Measurements from ENCODE around the gene SAMD4B.
A peak's percentile ranks its signal among the peaks of the same experiment; 100 is the strongest.

The SAMD4B gene

GRCh38 chr19:39321117-39321831, 20.9 kb upstream of the SAMD4B start:
- no peak overlapping the region for H3K27ac ChIP-seq
- TF ChIP-seq ZFX (IDR thresholded peaks at IDR 0.05; ENCODE audit: borderline replicate concordance) = no peak

DNA sequence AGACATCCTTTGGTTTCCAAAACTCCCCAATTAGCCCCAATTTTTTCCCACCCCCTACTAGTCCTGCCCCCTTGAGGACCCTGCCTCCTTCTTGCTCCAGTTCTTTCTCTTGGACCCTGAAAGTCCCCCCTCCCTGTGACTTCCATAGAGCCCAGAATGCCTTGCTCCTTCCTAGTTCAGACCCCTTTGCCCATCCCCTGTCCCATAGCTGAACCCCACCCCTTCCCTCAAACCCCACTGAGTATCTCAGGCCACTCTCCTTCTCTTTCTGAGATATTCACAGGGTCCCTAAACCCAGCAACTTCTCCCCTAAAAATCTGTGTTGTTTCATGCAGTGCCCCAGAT, 20.4 kb upstream of the SAMD4B start:
- no peak for TF ChIP-seq ZFX (IDR thresholded peaks at IDR 0.05; ENCODE audit: borderline replicate concordance)
- TF ChIP-seq, protein P1, sequence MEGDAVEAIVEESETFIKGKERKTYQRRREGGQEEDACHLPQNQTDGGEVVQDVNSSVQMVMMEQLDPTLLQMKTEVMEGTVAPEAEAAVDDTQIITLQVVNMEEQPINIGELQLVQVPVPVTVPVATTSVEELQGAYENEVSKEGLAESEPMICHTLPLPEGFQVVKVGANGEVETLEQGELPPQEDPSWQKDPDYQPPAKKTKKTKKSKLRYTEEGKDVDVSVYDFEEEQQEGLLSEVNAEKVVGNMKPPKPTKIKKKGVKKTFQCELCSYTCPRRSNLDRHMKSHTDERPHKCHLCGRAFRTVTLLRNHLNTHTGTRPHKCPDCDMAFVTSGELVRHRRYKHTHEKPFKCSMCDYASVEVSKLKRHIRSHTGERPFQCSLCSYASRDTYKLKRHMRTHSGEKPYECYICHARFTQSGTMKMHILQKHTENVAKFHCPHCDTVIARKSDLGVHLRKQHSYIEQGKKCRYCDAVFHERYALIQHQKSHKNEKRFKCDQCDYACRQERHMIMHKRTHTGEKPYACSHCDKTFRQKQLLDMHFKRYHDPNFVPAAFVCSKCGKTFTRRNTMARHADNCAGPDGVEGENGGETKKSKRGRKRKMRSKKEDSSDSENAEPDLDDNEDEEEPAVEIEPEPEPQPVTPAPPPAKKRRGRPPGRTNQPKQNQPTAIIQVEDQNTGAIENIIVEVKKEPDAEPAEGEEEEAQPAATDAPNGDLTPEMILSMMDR (IDR thresholded peaks at IDR 0.05) = no peak
- H3K27ac ChIP-seq = no peak overlapping the region

- no peak for TF ChIP-seq ZFX (IDR thresholded peaks at IDR 0.05; ENCODE audit: borderline replicate concordance)
- TF ChIP-seq, protein P1 (IDR thresholded peaks at IDR 0.05) = no peak
- no peak overlapping the region for H3K27ac ChIP-seq
These were observed 17.9 kb upstream of the SAMD4B start for GRCh38 chr19:39324242-39324842.

DNA sequence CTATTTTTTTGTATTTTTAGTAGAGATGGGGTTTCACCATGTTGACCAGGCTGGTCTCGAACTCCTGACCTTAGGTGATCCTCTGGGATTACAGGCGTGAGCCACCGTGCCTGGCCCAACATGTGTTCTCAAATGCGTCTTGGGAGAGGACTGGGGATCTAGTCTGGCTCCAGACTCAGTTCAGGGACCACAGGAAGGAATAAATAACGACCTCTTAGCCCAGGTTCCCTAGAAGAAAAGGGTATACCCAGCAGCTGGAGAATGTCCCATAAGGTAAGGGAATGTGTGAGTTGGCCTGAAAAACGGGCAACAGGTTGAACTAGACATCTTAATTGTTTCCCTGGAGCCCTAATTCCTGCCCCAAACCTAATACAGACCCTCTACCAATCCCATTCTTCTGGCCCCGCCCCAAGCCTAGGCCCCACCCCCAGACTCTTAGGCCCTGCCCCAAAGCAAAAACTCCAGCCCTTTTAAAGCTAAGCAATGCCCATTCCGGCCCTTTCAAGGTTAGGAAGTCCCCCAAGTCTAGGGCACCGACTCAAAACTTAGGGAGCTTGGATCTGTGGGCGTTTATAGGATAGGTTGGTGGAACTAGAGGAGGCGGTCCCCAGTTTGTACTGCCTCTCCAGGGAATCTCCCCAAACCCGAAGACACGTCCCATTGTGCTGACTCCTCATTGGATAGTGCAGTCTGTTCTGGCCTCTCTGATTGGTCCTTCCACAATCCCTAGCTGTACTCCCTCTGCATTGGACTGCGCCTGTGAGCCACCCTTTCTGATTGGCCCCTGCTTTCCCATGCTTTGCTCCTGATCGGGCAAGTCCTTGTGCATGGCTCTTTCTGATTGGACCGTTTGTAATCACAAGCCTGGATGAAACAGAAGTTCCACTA, 16.2 kb upstream of the SAMD4B start:
- TF ChIP-seq ZFX (IDR thresholded peaks at IDR 0.05; ENCODE audit: borderline replicate concordance) = no peak
- TF ChIP-seq, protein P1 (IDR thresholded peaks at IDR 0.05) = no peak

DNA sequence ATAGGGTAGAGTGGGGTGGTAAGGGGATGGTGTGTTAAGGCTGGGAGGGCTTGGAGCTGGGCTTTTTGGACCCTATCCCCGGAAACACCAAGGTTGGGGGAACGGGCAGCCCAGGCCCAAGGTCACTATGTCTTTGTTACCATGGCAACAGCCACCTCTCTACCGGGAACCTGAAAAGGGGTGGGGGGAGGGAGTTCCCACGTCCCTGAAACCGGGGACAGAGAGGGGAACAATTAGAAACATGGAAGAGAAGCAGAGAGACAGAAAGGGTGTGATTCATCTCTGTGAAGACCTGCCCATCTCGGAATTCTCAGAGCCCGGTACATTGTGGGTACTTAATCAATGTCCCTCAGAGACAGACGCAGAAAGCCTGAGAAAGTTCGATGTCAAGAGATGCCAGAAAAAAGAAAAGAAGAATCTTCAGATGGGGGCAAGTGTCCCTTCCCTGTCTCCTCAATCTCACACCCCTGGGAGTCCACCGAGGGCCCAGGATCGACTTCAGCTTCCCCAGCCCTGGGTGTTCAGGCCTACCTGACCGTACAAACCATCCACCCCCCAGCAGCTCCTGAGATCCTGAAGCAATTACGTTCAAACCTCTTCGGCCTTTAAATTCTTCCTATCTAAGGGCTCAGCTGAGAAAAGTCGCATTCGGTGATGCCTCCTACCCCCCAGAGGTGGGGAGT, 14.7 kb upstream of the SAMD4B start:
- TF ChIP-seq, protein P1 (IDR thresholded peaks at IDR 0.05) = no peak
- TF ChIP-seq ZFX (IDR thresholded peaks at IDR 0.05; ENCODE audit: borderline replicate concordance) = no peak
- H3K27ac ChIP-seq = no peak overlapping the region

More for the DNA sequence above, 16.2 kb upstream of the SAMD4B start:
- H3K27ac ChIP-seq = no peak overlapping the region

DNA sequence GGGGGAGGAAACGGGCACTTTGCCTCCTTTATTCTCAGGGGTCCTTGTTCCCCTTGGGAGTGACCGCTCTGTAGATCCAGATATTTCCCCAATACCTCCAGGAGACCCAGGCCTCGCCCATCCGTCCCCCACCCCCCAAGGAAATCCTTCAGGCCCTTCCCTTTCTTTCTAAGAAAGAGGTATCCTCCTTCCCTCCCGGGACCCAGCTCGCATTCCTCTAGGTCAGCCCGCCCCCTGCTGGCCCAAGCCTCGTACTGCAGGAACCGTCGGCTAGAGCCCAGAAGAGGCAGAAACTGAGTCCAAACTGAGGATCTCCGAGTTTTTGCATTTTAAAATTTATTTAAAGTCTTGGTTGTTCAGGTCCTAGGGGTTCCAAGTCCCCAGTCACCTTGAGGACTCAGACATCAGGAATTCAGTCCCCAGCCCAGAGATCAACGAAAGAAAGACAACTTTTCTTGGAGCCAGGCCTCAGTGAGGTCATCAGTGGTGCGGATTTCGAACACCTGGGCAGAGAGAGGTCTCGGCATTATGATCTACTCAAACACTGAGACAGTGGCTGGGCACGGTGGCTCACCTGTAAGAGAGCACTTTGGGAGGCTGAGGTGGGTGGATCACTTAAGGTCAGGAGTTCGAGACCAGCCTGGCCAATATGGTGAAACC, 14.0 kb upstream of the SAMD4B start:
- H3K27ac ChIP-seq = no peak overlapping the region
- no peak for TF ChIP-seq ZFX (IDR thresholded peaks at IDR 0.05; ENCODE audit: borderline replicate concordance)
- TF ChIP-seq, protein P1 (IDR thresholded peaks at IDR 0.05) = peak; percentile 94

GRCh38 chr19:39329948-39330347, 12.3 kb upstream of the SAMD4B start:
- no peak for TF ChIP-seq ZFX (IDR thresholded peaks at IDR 0.05; ENCODE audit: borderline replicate concordance)
- TF ChIP-seq, protein P1 (IDR thresholded peaks at IDR 0.05) = no peak
- no peak overlapping the region for H3K27ac ChIP-seq
